RWPE1 (cell line): ENCODE results near the gene FRMD4A.
"Not testable (repeated sequence)": the region's sequence is repeated elsewhere in the genome, so short reads cannot be mapped to it uniquely, and the experiment has no call there.

Experiments used
- CTCF ChIA-PET: fragments of 350-600 bp; sonication (Branson Sonifier 250); formaldehyde crosslinking; extraction: SDS; loops from one replicate; lab custom pipeline; 2021; lab: Yijun Ruan, JAX
- POLR2A ChIA-PET: fragments of 400-600 bp; formaldehyde crosslinking; extraction: SDS; loops from one replicate; lab custom pipeline; 2020; ENCODE audit warnings: antibody characterized with exemption; ENCODE audit not compliant: low non-redundant PET; lab: Yijun Ruan, JAX
- DNase-seq: peaks from one replicate; pipeline ENCODE4 v3.0.0; 2012; ENCODE audit warnings: low spot score
- H3K27ac ChIP-seq: fragments of 450-650 bp; 2 replicates; pipeline ENCODE4 v1.5.1; 2017
- TF ChIP-seq, protein P1 (sequence below): fragments of 450-650 bp; conservative IDR thresholded peaks from 2 replicates; pipeline ENCODE4 v1.5.1; 2017; ENCODE audit warnings: low read depth, mild to moderate bottlenecking

Gene FRMD4A

DNA sequence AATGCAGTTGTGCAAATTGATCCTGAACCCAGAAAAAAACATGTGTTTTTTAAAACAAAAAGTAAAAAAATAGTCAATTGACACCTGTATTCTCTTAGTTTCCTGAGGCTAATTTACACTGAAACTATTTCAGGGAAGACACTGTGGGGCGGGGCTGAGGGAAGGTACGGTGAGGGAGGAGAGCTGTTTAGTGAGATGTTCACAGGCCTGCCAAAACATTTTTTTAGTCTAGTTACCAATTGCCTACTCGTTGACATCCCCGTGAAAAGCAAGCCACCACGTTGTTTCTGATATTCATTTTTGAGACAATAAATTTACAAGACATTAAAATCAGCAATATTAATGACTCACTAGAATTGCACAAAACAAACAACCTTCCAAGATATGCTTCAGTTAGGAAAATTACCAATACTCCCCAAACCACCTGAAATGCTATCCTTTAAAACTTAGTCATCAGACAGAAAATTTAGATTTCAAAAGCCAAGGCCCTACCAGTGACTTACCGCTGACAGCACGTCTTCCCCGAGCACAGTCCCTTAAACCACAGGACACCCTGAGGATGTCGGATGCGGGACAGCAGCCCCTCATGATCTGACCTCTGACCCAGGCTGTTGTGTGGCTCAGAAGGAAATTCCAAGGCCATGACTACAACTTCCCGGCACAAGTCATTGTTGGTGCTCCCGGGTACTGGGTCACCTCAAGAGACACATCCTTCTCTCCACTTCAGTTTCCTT lies 464.8 kb downstream of the FRMD4A start:
- peak; percentile 58 for DNase-seq
- ChIA-PET POLR2A (no interaction called here), CTCF (interaction anchor here (0.5 to 0.6 kb wide), 2 partner anchors 10 to 28 kb away, joined by 4 read pairs; no protein-coding TSS in a partner anchor)

DNA sequence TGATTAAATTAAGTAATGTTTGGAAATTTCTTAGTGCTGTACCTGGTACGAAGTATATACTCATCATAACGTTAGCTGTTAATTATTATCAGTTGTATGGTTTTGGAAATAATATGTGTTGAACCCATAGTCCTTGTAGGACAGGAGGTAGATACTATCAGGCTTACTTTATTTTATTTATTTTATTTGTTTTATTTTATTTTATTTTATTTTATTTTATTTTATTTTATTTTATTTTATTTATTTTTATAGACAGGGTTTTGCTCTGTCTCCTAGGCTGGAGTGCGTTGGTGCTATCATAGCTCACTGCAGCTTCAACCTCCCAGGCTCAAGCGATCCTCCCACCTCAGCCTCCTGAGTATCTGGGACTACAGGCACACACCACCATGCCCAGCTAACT lies 465.5 kb downstream of the FRMD4A start:
- CTCF ChIA-PET: interaction anchor here (0.6 kb wide), 1 partner anchor 11 kb away, joined by 4 read pairs; no protein-coding TSS in a partner anchor
- DNase-seq, POLR2A ChIA-PET, H3K27ac ChIP-seq: not testable (repeated sequence)

More for the DNA sequence above, 464.8 kb downstream of the FRMD4A start:
- TF ChIP-seq, protein P1, sequence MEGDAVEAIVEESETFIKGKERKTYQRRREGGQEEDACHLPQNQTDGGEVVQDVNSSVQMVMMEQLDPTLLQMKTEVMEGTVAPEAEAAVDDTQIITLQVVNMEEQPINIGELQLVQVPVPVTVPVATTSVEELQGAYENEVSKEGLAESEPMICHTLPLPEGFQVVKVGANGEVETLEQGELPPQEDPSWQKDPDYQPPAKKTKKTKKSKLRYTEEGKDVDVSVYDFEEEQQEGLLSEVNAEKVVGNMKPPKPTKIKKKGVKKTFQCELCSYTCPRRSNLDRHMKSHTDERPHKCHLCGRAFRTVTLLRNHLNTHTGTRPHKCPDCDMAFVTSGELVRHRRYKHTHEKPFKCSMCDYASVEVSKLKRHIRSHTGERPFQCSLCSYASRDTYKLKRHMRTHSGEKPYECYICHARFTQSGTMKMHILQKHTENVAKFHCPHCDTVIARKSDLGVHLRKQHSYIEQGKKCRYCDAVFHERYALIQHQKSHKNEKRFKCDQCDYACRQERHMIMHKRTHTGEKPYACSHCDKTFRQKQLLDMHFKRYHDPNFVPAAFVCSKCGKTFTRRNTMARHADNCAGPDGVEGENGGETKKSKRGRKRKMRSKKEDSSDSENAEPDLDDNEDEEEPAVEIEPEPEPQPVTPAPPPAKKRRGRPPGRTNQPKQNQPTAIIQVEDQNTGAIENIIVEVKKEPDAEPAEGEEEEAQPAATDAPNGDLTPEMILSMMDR: no peak
- H3K27ac ChIP-seq: peak overlapping the region; percentile 65

DNA sequence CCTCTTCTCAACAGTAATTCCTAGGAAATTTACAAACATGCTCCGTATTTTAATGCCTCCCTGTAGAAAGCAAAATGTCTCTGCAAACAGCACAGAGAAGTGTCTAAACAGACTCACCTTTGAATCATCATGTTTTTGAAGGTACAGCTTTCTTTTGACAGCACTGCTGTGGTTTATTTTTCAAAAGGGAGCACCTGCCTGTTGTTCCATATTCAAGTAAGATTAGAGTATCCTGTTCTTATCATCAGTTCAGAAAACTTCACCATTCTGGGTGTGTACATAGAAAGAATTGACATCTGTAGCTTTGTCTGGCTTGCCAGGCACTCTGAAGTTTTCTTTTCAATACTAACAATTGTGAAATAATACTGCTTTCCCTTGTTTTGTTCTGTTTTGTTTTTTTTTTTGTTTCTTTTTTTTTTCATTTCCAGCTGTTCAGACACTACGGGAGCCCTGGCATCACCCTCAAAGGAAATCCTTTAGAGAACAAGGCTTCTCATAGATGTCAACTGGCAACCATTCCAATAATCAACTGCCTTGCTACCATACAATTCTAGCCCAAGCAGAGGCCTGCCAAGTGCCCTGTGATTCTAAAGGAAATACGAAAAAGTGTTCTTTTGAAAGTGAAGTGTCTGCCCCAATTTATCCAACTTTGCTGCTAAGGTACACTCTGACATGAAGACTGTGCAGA lies 468.0 kb downstream of the FRMD4A start:
- POLR2A ChIA-PET: no interaction called here
- CTCF ChIA-PET: no interaction called here
- DNase-seq: no peak
- TF ChIP-seq, protein P1: no peak
- H3K27ac ChIP-seq: no peak overlapping the region

DNA sequence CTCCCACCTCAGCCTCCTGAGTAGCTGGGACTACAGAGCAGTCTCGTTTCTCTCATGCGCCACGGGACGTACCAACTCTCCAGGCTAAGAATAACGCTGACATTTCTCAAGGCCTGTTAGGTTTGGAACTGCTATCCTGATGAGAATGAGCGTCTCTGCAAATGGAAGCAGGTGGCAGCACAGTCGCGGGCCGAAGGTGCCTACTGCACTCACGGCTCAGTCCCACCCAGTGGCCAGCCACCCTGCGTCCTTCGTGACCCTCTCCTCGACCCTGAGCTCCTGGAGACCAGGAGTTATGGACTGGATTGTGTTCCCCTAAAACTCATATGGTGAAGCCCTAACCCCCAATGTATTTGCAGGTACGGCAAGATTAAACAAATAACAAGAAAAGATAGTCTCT lies 469.8 kb downstream of the FRMD4A start:
- TF ChIP-seq, protein P1: no peak
- H3K27ac ChIP-seq: no peak overlapping the region
- POLR2A ChIA-PET: no interaction called here

DNA sequence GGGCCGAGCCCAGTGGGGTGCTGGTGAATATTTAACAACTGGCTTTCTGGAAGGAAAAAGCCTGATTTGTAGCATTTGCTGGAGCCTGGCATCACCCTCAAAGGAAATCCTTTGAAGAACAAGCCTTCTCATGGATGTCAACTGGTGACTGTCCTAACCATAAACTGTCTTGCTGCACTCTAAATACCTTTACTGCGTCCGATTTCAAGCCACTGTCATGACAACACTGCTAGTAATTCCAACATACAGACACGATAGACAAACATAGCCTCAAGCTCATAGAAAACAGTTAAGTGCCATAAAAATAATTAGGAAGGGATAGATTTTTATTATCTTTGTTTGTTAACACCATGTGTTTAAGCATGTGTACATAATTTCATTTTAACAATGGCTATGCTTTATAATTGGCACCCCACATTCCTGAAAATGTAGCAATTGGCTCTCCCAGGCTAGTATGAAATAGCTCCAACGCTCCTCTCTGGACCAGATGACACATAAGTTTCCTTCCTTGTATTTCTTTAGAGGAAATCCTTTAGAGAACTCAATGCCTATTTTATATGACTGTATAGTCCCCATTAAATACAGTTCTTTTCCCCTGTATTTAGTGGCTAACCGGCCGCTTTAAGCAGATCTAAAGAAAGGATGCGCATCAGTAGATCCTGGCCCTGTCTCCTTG lies 470.6 kb downstream of the FRMD4A start:
- no peak overlapping the region for H3K27ac ChIP-seq
- CTCF ChIA-PET: no interaction called here
- TF ChIP-seq, protein P1: no peak
- DNase-seq: no peak
- POLR2A ChIA-PET: no interaction called here

More for the DNA sequence above, 469.8 kb downstream of the FRMD4A start:
- DNase-seq: no peak
- CTCF ChIA-PET: interaction anchor here (0.6 kb wide), 1 partner anchor 14 kb away, joined by 3 read pairs; no protein-coding TSS in a partner anchor

DNA sequence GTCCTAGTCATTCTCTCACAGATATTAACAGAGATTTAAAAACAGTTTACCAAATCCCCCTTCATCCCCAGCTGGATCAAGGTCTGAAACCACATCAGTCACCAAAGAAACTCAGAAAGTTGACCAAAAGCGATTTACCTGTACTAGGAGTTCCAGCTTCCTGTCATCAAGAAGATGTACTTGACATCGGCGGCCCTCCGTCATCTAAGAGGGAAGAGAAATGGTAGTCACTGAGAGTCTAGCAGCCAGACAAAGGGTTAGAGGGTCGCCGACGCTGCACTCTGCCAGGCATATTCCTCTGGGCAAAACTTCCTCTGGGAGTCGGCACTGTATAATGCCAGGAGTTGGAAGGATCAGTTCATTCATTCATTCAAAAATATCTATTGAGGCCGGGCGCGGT lies 472.0 kb downstream of the FRMD4A start:
- ChIA-PET CTCF (no interaction called here), POLR2A (no interaction called here)
- TF ChIP-seq, protein P1: no peak
- DNase-seq: no peak
- H3K27ac ChIP-seq: no peak overlapping the region
